ENCODE measurements around the gene OTOF.

OTOF gene

DNA sequence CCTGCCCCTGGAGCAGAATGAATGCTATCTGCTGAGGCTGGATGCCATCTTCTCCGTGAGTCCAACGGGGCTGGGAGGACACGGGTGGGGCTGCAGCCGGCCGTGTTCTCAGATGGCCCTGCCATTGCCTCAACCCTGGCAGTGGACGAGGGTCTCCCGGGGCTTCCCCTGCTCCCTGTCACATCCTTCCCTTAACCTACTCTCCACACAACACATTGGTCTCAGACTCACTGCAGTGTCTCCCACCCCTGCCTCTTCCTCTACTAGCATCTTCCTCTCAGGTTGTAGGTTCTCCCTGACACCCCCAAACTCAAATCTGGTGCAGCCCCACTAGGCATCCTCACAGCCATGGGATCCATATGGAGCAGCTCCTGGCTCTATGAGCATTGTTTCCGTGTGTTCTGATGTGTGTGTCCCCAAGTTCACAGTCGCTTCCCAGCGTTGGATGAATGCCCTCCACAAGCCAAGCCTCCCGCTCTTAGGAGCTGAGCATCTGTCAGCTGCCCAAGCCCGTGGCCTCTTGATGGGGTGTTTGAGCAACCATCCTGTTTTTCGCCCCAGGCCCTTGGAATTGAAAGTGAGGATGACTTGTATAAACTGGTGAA is 27.8 kb downstream of the OTOF start:
- DNase-seq (ENCODE audit: low spot score) = no peak

DNA sequence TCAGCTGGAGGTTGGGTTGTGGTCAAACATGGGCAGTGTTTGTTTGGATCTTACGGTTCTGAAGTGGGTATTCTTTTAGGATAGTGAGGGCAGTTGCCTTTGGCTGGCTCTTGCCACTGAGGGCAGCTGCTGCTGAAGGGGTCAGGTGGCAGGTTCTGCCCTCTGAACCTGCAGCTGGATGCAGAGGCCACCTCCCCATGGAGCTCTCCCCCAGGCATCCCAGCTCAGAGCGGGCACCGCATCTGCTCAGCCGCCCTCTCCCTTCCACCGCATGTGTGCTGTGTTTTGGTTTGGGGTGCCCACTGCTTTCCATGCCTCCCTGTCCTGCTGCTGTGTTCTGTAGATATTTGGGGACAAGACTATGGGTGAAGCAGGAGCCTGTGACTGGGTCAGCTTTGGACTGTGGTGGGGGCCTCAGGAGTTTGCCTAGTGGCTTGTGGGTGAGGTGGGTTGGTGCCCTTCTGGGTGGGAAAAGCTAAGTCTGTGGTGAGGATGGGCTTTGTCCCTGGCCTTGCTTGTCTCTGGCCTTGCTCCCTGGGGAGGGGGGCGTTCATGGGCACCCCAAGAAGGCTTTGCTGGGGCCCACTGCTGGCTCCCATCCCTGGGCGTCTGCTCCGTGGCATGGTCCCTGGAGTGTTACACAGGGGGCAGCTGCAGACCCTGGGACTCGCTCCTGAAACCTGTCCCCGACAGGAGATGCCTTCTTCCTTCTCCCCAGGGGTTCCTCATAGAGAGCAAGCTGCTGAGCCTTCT is 28.5 kb downstream of the OTOF start:
- no peak for DNase-seq (ENCODE audit: low spot score)

DNA sequence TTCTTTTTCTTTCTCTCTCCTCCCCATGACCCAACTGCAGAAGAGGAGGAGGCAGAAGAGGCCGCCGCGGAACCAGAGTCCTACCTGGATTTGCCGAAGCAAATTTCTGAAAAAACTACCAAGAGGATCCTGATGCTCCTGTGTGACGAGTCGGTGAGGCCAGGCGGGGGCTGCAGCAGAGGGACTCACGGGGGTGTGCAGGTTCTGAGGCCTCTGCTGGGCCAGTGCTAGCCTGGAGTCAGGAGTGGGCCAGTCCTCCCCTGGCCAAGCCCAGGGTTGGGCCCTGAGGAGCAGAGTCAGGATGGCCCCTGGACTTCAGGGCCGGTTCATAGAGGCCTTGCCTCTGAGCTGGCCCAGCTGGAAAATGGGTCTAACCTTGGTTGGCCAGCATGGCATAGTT is 29.3 kb downstream of the OTOF start:
- no peak for DNase-seq (ENCODE audit: low spot score)

DNA sequence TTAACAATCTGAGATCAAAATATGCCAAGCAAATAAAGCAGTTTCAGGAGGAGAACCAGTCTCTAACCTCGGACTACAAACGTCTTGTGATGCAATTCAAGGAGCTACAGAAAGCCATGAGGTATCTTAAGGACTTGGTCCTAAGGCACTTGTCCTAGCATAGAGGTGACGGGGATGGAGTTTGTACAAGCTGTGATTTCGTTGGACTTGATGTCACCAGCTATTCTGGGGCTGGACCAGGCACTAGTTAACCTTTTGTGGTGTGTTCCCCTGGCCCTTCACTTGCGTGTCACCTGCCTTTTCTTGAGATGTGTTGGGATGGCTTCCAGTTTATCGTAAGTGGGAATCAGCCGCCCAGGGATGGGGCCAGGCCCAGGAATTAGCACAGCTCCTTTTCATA is 33.7 kb downstream of the OTOF start:
- no peak for DNase-seq (ENCODE audit: low spot score)

DNA sequence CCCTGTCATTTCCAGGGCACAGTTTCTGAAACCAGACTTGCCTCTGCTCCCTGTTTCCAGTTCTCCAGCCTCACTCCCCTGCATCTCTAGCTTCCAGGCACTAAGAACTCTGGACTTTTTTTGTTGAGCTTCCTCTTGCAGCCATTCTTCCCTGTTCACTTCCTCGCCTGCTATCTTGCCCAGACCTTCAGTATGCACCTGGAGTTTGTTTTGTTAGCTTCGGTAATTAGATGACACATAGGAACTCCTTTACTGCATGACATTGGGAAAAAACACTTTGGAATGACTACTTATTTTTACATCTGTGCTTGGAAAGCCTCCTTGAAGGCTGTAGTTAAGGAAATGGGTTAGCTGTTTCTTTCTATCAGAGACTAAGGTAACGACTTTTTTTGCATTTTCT is 35.2 kb downstream of the OTOF start:
- DNase-seq (ENCODE audit: low spot score) = no peak

DNA sequence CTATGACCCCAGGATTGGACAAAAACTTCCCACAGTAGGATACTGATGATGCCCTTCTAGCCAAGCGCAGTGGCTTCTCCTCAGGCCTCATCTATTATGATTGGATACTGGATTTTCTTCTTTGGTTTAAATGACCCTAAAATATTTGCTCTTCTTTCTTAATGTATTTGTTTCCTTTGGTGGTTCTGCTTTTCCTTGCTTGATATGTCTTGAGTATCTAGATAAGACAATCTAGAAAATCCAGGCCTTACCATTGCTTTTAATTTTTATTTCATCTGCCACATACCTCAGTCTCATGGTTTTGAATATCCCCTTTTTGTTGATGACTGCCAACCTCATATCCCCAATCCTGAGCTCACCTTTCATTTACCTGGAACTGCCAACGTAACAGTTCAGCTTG is 35.6 kb downstream of the OTOF start:
- DNase-seq (ENCODE audit: low spot score) = no peak

DNA sequence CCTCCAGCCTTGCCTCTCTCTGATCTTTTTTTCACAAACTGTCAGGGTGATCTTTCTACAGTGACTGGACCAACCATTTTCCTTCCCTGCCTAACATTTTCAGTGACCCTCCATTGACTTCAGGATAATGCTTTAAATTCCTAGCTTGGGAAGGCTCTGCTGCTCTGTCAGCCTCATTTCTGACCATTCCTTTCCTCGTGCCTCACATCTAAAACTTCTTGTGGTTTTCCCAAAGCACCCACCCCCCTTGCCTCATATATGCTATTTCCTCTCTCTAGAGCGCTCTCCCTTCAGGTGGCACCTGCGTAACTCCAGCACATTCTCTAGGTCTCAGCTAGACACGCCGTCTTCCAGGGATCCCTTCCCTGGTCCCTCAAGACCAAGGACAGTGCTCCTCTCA is 39.0 kb downstream of the OTOF start:
- DNase-seq (ENCODE audit: low spot score) = no peak

DNA sequence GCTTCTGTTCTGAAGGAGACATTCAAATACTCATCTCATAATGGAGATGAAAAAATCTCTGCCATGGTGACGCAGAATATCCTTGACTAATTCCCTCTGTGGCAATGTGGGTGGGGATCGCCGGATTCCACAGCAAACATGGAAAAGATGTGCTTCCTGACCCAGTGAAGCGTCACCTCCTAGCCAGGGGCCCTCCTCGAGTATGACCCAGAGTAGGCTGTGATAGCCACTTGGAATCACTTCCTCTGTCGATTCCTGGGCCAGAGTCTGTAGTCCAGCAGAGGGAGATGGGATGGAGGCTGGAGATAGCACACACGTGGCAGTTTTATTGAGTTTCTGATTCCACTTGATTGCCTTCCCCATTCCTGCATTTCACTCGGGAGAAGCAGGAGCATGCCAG is 39.4 kb downstream of the OTOF start:
- DNase-seq (ENCODE audit: low spot score) = no peak

DNA sequence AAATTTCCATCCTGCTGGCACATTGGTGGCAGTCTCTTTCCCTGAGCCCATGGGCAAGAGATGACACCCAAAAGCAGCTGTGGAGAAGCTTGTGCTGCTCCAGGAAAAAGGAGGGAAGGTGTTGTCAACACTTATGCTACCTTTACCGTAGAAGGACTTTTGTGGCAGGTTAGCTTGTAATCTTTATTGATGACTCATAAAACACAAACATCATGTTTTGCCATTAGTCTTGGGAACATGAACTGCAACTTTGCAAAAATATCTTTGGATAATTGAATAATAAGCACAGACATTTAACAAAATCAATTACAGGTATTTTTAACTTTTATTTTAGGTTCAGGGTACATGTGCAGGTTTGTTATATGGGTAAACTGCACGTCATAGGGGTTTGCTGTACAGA is 42.8 kb downstream of the OTOF start:
- DNase-seq (ENCODE audit: low spot score) = no peak

DNA sequence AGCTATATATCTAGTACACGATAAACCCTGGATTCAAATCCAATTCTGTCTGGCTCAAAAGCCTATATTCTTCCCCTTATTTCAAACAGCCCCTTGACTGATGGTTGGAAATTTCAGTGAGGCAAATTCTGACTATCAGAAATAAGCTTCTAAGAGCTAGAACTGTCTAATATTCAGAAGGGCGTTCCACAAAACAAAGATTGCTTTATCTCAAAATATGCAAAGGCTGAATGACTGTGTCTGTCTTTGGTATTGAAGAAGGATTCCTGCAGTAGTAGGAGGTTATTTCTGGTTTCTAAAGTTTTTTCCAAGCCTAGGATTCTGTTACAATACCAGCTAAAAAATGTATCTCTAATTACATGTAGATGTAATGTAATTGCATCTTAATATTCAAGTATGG is 45.1 kb downstream of the OTOF start:
- no peak for DNase-seq (ENCODE audit: low spot score)

DNA sequence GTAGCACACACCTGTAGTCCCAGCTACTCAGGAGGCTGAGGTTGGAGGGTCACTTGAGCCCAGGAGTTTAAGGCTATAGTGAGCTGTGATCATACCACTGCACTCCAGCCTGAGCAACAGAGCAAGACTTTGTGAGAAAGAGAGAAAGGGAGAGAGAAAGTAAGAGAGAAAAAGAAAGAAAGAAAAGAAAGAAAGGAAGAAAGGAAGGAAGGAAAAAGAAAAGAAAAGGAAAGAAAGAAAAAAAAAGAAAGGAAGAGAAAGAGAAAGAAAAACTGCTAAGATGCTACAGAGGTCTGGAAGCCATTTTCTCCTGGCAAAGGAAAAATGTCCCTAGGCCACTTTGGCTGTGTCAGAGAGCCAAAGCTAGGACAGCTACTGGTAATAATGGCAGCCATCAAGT is 45.6 kb downstream of the OTOF start:
- DNase-seq (ENCODE audit: low spot score) = no peak

DNA sequence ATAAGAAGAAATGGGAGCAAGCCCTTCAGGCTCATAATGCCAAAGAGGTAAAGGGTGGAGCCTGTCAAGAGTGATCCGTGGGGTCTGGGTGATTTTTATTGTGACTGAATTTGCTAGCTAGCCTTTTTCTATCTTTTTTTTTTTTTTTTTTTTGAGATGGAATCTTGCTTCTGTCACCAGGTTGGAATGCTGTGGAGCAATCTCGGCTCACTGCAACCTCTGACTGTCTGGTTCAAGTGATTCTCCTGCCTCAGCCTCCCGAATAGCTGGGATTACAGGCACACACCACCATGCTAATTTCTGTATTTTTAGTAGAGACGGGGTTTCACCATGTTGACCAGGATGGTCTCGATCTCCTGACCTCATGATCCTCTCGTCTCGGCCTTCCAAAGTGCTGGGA is 47.1 kb downstream of the OTOF start:
- DNase-seq (ENCODE audit: low spot score) = no peak

DNA sequence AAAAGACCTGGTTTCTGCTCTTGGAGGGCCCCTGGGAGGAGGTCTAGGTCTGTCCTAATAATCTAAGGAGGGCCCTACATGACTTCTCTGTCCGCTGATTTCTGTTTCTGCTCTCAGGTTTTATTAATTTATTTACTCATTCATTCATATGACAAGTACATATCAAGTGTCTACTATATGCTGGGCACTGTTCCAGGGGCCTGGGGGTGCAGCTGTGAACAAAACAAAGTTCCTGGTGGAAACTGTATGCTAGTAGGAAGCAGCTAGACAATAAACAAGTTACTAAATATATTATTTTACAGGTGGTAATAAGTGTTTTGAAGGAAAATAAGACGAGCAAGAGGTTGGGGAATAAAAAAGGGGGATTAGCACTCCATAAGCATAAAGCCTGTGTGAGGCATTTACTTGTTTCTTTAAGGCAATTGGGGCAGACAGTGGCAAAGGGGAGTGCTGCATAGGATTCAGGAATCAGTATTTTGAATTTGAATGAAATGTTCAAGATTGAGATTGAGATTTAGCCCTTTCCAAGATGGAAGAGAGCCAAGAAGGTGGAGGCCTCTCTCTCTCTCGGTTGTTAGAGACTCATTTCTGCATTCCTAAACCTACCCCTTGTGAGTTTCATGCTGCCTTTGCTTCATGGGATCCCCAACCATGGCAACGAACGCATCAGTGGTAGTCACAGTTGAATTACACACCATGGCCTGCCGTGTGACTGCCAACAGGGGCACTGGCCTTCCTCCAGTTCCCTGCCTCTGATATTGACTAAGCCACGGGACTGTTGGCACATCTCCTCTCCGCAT is 47.9 kb downstream of the OTOF start:
- peak; percentile 44 for DNase-seq (ENCODE audit: low spot score)

DNA sequence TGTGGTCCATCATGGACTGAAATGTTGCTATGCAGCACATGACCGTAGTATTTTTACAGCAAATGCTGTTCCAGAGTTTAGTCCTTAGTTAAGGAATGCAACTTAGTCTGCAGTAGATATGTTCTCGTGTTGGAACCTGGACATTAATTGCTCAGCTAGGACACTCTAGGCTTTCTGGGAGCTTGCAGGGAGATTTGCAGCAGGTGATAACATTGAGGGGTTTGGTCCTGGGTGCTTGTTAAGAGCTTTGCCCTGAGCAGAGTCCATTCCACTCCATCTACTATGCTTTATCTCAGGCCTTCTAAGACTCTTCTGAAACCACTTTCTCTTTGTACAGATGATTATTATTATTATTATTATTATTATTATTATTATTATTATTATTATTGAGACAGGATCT is 49.1 kb downstream of the OTOF start:
- DNase-seq (ENCODE audit: low spot score) = no peak

DNA sequence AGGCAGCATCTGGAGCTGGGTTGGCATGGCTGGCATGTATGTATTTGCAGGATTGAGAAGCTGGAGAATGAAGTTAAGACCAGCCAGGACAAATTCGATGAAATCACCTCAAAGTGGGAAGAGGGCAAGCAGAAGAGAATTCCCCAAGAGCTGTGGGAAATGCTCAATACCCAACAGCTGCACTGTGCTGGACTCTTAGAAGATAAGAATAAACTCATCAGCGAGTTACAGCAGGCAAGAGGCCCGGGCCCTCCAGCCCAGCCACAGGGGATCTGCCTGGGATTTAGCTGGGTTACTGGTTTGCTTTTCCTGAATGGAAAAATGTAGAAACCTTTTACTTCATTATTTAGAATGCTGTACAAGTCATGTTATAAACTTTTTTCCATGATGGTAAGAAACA is 53.7 kb downstream of the OTOF start:
- no peak for DNase-seq (ENCODE audit: low spot score)

DNA sequence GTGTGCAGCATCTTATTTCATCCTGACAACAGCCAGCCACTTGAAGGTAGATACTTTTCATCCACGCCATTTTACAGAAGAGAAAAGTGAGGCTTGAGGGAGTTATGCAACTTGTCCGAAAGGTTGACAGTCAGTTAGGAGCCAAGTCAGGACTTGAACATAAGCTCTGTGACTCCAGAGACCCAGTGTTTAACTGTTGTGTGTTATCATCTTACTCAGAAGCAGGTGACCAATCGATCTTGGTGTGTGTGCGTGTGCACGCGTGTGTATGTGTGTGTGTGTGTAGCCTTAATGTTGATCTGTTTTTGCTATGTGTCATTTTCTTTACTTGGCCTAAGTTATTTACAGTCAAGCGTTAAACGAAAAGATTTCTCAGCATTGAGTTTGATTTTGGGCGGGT is 54.2 kb downstream of the OTOF start:
- DNase-seq (ENCODE audit: low spot score) = no peak

DNA sequence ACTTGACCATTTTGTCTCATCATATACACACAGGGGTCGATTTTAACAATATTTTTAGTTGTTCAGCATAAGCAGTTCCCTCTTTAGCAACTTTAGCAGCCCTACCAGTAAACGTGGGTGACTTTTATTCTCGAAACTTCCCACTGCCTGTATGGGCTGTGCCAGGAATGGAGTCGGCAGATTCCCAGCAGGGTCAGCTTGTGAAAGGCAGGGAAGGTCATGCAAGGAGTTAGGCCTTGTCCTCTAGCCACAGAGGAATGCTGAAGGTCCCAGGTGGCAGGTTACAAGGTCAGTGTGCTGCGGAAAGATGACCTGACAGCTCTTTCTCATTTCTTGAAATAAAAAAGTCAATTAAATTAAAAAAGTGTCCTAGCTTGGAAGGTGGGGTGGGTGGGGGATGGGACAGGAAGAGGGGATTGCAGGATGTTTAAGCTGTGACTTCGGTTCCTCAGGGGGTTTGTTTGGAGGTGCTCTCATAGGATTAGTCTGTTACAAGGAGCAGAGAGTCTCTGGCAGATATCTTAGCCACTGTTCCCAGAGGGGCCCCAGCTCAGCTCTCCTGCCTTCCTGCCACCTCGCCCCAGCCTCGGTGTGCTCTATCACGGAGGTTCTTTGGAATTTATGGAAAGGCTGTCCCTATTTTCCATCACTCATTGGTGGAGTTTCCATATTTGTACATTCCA is 54.8 kb downstream of the OTOF start:
- DNase-seq (ENCODE audit: low spot score) = no peak

DNA sequence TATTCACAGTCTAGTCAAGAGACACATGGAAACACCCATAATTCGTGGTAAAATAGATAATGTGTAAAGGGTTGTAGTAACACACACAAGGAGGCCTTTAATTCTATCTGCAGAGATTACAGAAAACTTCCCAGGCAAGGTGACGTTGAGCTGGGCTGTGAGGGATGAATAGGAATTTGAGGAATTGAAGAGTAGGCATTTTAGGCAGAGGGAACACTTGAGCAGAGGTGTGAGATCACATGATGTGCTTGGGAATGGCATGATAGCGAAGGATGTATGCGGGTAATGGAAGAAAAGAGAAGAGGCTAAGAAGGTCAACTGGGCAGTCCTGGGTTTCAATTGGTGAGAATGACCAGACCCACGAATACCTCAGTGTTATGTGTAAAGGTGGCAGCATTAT is 56.0 kb downstream of the OTOF start:
- no peak for DNase-seq (ENCODE audit: low spot score)

DNA sequence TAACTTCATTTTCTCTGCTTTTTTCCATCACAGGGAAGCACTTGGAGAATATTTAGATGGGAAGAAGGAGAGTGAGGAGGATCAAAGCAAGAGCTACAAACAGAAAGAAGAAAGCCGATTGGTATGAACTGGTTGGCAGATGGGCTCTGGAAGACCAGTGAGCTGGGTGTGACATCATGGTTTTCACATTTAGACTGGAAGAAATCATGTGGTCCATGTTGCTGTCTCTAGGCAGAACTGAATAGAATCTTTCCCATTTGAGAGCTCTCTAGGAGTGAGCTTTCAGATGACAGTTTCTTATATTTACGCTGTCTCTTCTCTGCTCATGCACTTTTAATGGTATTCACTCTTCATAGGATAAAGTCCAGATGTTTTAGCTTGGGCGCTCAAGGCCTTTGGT is 63.6 kb downstream of the OTOF start:
- no peak for DNase-seq (ENCODE audit: low spot score)

DNA sequence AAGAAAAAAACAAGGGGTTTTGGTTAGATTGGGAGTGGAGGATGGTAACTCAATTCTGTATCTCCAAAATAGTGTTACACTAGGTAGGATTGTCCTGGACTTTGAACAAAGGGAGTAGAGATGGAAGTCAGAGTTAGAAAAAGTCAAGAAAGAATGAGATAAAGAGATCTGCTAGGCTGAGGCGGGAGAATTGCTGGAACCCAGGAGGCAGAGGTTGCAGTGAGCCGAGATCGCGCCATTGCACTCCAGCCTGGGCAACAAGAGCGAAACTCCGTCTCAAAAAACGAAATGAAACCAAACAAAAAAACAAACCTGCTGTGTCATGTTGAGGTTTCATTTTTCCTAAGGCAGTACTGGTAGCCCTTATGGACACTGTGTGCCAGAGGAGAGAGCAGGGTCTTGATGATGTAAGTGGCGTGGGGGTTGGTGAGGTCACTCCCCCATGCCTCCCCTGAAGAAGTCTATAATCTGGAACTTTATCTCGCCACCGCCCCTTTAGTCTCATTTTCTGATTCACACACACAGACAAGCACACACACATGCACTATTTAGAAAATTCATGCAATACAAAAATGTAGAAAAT is 65.7 kb downstream of the OTOF start:
- DNase-seq (ENCODE audit: low spot score) = no peak

DNA sequence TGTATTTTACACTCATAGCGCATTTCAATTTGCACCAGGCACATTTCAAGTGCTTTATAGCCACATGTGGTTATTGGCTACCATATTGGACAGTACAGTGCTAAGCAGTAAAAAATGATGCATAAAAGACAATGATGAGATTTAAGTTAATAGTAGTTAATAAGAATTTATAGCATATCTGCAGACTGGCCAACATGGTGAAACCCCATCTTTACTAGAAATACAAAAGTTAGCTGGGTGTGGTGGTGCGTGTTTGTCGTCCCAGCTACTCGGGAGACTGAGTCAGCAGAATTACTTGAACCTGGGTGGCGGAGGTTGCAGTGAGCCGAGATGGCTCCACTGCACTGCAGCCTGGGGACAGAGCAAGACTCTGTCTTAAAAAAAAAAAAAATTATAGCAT is 66.5 kb downstream of the OTOF start:
- no peak for DNase-seq (ENCODE audit: low spot score)

DNA sequence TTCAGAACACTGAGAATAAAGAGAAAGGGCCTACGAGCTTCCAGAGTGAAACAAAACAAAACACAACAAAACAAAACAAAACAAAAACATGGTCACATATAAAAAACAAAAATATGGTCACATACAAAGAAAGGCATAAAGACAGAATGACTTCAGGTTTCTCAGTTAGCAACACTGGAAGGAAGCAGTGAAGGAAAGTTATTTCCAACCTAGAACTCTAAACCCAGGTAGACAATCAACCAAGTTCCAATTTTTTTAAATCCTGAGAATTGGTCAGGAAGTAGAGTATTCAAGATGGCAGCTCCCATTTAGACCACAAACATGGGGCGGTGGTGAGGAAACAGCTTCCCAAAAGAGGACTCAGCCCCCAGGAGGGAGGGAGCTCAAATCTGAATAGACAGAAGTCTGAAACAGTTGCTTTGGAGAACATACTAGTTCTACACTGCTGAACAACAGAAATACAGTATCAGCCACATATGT is 67.1 kb downstream of the OTOF start:
- no peak for DNase-seq (ENCODE audit: low spot score)

All from cerebellar cortex (tissue), 1 donor.